KBM-7 (cell line): ENCODE data around the gene SIRT6.
"Not testable (repeated sequence)": the region's sequence is repeated elsewhere in the genome, so short reads cannot be mapped to it uniquely, and the experiment has no call there.

Experiments
- DNase-seq: peaks from one replicate; pipeline ENCODE4 v3.0.0-alpha.2; 2015
- in situ Hi-C: fragments of 300-500 bp; cut with MboI; formaldehyde crosslinking; loops from 2 replicates; pipeline ENCODE4 v1.14.3; 2020; ENCODE audit warnings: low sequenced_read_pairs, low pct_unique_long_range_greater_than_20kb, mixed read lengths

The SIRT6 gene

GRCh38 chr19:4182084-4182810, at the start of gene SIRT6, which contains the start of gene ANKRD24:
SIRT6 (minus strand) TSS chr19:4182563; CDS start chr19:4182539, 24 bp downstream.
ANKRD24 (plus strand) TSS chr19:4182689; CDS start chr19:4186426, 3,737 bp downstream.
- DNase-seq = peak; percentile 94
- in situ Hi-C loops = no loop called here

- in situ Hi-C loops = not testable (repeated sequence)
- DNase-seq = peak; percentile 14
Observed at GRCh38 chr19:4232139-4232538, 49.8 kb upstream of the SIRT6 start.

- in situ Hi-C loops, DNase-seq: not testable (repeated sequence)
Observed at GRCh38 chr19:4231521-4231920, 49.2 kb upstream of the SIRT6 start.

GRCh38 chr19:4230237-4230636, 47.9 kb upstream of the SIRT6 start:
- DNase-seq, in situ Hi-C loops: not testable (repeated sequence)

GRCh38 chr19:4229179-4229931, 47.0 kb upstream of the SIRT6 start, which contains the start of gene EBI3:
EBI3 (plus strand) TSS chr19:4229523; CDS start chr19:4229551, 28 bp downstream.
- DNase-seq = peak; percentile 31
- in situ Hi-C loops = no loop called here

- in situ Hi-C loops = no loop called here
- no peak for DNase-seq
Observed at GRCh38 chr19:4228765-4229178, 46.4 kb upstream of the SIRT6 start.

- in situ Hi-C loops = no loop called here
- no peak for DNase-seq
Observed at GRCh38 chr19:4227771-4228170, 45.4 kb upstream of the SIRT6 start.

GRCh38 chr19:4225885-4226284, 43.5 kb upstream of the SIRT6 start:
- in situ Hi-C loops = no loop called here
- no peak for DNase-seq

GRCh38 chr19:4224470-4224869, 42.1 kb upstream of the SIRT6 start:
- in situ Hi-C loops = loop anchor here (25.0 kb wide), 1 partner anchor 362 kb away; the partner anchor contains the start of gene ZFR2

GRCh38 chr19:4220188-4220587, 37.8 kb upstream of the SIRT6 start:
- in situ Hi-C loops = loop anchor here (25.0 kb wide), 1 partner anchor 358 kb away; the partner anchor contains the start of gene ZFR2
- DNase-seq = no peak

More at GRCh38 chr19:4224470-4224869, 42.1 kb upstream of the SIRT6 start:
- DNase-seq = no peak

GRCh38 chr19:4218523-4218922, 36.2 kb upstream of the SIRT6 start:
- in situ Hi-C loops = loop anchor here (25.0 kb wide), 1 partner anchor 356 kb away; the partner anchor contains the start of gene ZFR2
- DNase-seq = not testable (repeated sequence)

GRCh38 chr19:4217429-4218264, 35.3 kb upstream of the SIRT6 start:
- in situ Hi-C loops = loop anchor here (25.0 kb wide), 1 partner anchor 355 kb away; the partner anchor contains the start of gene ZFR2

GRCh38 chr19:4216846-4217245, 34.5 kb upstream of the SIRT6 start:
- in situ Hi-C loops = loop anchor here (25.0 kb wide), 1 partner anchor 355 kb away; the partner anchor contains the start of gene ZFR2

More at GRCh38 chr19:4217429-4218264, 35.3 kb upstream of the SIRT6 start:
- no peak for DNase-seq

GRCh38 chr19:4215807-4216206, 33.4 kb upstream of the SIRT6 start:
- in situ Hi-C loops = loop anchor here (25.0 kb wide), 1 partner anchor 354 kb away; the partner anchor contains the start of gene ZFR2
- DNase-seq = no peak

More at GRCh38 chr19:4216846-4217245, 34.5 kb upstream of the SIRT6 start:
- DNase-seq = no peak

- in situ Hi-C loops = loop anchor here (25.0 kb wide), 1 partner anchor 351 kb away; the partner anchor contains the start of gene ZFR2
- DNase-seq = no peak
Observed at GRCh38 chr19:4213116-4213515, 30.8 kb upstream of the SIRT6 start.

GRCh38 chr19:4210166-4210731, 27.9 kb upstream of the SIRT6 start:
- in situ Hi-C loops = loop anchor here (25.0 kb wide), 1 partner anchor 348 kb away; the partner anchor contains the start of gene ZFR2
- DNase-seq = no peak

GRCh38 chr19:4208385-4209094, 26.2 kb upstream of the SIRT6 start:
- no peak for DNase-seq
- in situ Hi-C loops = loop anchor here (25.0 kb wide), 1 partner anchor 346 kb away; the partner anchor contains the start of gene ZFR2
